GM10266 (cell line): Measurements from ENCODE around the gene SYNPO.

ENCODE experiments used
- DNase-seq: peaks from one replicate; pipeline ENCODE4 v3.0.0; 2012; ENCODE audit errors: extremely low spot score
- CTCF ChIP-seq: IDR thresholded peaks from 2 replicates; pipeline ENCODE4 v1.5.1; 2012; ENCODE audit warnings: mild to moderate bottlenecking, low read depth; ENCODE audit not compliant: control insufficient read depth, insufficient read depth; ENCODE audit errors: missing control alignments

Gene SYNPO

GRCh38 chr5:150630461-150631325 lies 9.8 kb upstream of the SYNPO start:
- no peak for TF ChIP-seq CTCF
- DNase-seq = no peak

- DNase-seq = no peak
Observed at GRCh38 chr5:150631326-150631701, 9.1 kb upstream of the SYNPO start.

GRCh38 chr5:150632305-150633160 lies 7.9 kb upstream of the SYNPO start:
- DNase-seq = no peak
- TF ChIP-seq CTCF = no peak

More at GRCh38 chr5:150631326-150631701, 9.1 kb upstream of the SYNPO start:
- TF ChIP-seq CTCF = no peak

GRCh38 chr5:150633429-150633828 lies 7.0 kb upstream of the SYNPO start:
- no peak for TF ChIP-seq CTCF
- DNase-seq = no peak

- DNase-seq = no peak
Observed at GRCh38 chr5:150636391-150637244, 3.8 kb upstream of the SYNPO start.

More at GRCh38 chr5:150636391-150637244, 3.8 kb upstream of the SYNPO start:
- no peak for TF ChIP-seq CTCF
